ENCODE results near the gene SLC44A3.

SLC44A3 gene

DNA sequence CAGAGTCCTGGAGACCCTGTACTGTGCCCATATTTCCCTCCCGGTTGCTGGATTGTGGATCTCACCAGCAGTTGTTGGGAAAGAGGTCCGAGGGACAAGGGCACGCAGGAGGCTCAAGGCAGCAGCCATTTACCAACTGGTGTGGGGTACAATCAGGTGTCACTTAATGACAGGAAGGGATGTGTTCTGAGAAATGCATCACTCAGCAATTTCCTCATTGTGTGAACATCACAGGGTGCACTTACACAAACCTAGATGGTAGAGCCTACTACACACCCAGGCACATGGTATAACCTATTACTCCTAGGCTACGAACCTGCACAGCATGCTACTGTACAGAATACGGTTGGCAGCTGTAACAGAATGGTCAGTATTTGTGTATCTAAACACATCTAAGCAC, 20.7 kb downstream of the SLC44A3 start:
- no peak for DNase-seq (ENCODE audit: low read depth)

DNA sequence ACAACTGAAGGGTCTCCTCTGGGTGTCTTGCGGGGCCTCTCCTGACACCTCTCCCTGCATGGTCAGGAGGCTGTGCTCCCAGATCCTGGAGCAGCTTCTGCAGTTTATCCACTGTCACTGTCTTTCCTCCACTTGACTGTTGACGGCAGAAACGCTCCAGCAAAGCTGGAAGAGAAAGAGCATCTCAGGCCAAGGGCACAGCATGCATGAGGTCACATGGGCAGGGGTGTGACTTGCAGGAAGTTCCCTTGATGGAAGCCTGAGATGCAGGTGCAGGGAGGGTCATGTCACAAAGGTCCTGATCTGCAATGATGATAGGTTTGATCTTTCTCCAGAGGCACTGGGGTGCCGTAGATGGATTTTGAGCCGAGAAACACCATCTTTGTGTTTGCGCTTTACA, 23.3 kb downstream of the SLC44A3 start:
- no peak for DNase-seq (ENCODE audit: low read depth)

DNA sequence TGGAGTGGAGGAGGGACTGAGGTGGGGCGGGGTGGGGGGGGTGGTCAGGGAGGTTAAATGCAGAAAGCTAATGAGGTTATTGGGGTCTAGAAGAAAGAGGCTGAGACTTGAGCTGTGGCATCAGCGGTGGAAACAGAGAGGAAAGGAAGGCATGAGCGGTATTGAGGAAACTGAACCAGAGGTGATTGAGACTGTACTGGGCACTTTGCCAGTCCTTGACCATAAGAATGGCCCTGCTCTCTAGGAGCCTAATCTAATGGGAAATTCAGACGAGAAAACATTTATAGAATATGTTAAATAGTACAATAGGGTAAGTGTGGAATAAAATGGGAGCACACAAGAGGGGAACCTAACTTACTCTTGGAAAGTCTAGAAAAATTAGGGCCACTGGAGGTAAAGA, 23.7 kb downstream of the SLC44A3 start:
- DNase-seq (ENCODE audit: low read depth) = no peak

DNA sequence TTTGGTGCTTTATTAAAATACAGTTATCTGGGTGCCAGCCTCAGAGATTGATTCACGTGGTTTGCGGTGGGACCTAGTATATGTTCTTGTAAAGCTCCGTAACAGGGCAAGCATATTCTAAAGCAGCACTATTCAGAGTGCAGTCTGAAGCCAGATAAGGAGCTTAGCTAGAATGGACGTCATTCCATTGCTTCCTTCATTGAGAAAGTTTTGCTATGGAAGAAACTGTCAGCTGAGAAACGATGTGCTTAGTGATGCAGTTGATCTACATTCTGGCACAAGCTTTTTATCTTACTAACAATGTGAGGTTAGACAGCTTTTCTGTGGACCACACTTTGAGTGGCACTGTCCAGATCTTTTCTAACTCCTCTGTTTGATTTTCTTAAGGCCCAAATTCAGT, 26.2 kb downstream of the SLC44A3 start:
- no peak for DNase-seq (ENCODE audit: low read depth)

DNA sequence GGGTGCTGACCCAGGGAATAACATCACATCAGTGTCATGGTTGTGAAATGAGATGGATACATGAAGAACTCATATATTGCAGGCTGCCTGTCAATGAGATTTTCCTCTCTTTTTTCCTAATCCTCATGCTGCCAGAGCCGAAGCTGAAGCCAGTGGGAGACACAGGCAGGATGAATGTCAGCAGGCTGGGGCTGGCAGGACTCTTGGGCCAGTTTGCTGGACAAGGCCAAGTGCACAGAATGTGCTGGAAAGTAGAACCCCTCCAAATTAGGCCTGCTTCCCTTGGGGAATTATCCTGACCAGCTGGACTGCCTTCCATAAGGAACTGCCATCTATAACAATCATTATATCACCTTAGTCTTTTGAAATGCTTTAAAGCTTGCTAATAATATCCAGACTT, 31.4 kb downstream of the SLC44A3 start:
- no peak for DNase-seq (ENCODE audit: low read depth)

DNA sequence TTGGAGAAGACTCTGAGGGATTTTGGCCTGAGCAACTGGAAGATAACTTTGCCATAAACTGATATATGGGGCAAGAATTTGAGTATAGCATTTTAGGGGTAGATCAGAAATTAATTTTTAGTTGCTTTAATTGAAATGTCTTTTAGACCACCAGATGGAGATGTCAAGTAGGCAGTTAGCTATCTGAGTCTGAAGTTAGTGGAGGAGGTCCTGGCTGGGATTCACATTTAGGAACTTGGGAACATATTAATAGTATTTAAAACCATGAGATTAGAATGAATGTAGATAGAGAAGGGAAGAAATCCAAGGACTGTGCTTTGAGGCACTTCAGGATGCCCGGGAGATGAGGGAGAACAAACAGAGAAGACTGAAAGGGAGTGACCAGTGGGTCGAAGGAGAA, 32.6 kb downstream of the SLC44A3 start:
- DNase-seq (ENCODE audit: low read depth) = no peak

DNA sequence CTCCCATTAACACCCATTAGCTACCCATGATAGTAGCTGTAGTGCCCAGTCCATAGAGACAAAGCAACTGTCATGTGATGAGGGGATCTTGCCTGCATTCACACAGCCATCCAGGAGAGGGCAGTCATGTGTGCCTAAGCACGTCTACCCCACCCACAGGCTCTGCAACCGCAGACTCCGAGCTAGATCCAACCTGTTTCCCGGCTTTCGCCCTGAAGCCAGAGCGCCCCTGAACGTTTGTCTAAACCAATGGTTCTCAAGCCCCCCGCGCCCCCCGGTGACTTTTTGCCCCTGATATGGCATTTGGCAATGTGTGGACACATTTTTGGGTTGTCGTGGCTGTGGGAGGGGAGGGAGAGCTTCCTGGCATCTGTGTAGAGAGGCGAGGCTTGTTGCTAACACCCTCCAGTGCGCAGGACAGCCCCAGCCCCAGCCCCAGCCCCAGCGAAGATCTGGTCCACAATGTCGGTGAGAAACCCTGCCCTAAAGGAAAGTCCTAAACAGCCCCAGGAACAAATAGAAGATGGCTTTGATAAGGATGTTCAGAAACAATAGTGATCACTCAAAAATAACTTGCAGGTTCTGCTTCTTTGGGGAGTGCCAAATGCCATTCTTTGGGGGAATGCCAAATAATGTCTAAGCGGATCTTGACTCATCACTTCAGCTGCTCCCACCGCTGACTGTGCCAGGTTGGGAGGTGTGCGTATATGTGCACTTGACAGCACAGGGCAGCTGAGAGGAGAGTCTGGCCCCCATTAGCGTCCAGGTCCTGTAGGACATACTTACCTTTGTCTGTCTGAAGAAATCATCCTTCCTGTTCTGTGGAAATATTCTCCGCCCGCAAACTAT, 34.5 kb downstream of the SLC44A3 start:
- DNase-seq (ENCODE audit: low read depth) = peak; percentile 37

DNA sequence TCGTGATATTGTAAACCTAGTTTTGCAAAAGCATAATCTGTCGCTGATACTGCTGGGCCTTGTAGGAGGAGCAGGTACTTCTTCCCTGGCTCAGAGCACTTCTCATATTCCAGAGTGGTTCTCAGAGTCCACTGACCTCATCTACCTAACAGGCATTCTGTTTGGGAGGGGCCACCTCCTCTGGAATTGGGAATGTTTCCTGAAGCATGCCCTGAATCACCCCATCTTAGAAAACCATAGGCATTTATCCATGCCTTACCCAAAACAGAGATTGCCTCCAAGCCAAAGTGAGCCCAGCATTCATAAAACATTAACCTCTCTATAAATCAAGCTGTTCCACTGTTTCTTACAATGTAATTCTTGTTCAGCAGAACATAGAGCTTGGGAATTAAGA, 35.1 kb downstream of the SLC44A3 start:
- no peak for DNase-seq (ENCODE audit: low read depth)

DNA sequence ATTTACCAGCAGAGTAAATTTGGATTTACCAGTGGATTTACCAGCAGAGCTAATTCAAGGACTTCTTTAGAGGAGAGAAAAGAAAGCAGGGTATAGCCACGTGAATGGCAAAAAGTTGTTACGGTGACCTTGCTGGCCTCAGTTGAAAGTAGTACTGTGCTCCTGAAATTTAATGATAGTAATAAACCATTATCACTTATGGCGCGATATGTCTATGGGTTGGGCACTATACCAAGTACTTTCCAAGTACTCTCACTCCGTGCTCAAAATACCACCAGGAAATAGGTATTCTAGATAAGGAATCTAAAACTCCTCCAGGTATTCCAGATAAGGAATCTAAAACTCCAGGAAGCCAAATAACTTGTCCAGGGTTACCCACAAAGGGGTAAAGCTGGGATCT, 35.8 kb downstream of the SLC44A3 start:
- DNase-seq (ENCODE audit: low read depth) = no peak

DNA sequence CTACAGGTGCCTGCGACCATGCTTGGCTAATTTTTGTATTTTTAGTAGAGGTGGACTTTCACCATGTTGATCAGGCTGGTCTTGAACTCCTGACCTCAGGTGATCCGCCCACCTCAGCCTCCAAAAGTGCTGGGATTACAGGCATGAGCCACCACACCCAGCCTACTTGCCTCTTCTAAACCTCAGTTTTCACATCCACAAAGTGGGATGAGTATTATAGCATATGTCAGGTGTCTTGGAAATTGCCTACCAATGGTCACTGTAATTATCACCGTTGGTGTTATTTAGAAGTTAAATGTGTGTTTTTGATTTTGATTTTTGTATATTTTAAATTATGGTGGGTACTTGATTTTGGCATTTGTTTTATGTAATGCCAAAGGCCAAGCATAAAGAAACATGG, 36.7 kb downstream of the SLC44A3 start:
- no peak for DNase-seq (ENCODE audit: low read depth)

DNA sequence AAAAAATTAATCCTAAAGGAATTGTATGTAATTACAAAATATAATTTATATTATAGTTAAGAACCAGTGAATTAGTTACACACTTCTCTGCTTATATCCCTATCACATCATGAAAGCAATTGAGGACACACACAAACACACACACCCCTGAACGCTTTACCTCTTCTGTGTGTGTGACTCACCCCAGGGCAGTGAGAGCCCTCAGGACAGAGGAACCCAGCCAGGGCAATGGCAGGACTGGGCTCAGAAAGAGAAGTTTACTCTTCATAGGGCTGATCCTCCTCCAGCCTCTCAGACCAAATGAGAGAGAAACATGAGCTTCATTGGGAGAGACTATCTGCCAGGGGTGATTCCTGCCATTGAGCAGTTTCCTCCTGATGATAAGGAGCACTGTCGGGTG, 38.1 kb downstream of the SLC44A3 start:
- no peak for DNase-seq (ENCODE audit: low read depth)

DNA sequence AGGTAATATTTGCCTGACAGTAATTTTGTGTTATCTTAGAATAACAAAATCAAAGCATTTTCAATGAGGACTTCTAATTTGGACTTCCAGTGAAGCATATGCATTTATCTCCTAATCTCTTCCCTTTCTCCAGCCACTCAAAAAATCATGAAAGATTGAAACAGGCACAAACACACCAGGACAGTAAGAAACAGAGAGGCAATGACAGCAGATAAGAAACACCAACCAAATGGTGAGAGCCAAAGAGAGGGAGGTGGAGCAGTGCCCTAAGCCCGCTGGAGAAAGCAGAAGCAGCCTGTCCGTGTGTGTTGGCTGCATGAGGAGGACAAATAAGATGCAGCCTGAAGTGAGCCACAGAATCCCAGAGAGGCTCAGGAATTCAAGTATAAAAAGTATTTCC, 39.0 kb downstream of the SLC44A3 start:
- DNase-seq (ENCODE audit: low read depth) = no peak

DNA sequence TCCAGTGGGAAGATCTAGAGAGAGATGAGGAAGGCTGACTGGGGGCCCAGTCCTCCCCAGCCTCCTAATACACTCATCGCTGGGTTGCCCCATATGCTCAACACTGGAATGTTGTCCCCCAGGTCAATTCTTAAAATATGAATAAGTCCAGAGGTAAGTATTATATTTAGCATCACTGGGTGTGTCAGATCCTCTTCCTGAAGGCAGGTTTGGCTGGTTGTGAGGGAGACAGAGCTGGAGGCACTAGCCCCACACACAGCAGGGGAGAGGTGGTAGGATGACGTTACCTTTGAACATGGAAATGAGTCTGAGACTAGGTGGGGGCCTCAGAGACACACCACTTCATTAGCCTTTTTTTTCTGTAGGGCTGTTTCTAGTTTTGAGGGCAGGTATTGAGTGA, 42.6 kb downstream of the SLC44A3 start:
- no peak for DNase-seq (ENCODE audit: low read depth)

DNA sequence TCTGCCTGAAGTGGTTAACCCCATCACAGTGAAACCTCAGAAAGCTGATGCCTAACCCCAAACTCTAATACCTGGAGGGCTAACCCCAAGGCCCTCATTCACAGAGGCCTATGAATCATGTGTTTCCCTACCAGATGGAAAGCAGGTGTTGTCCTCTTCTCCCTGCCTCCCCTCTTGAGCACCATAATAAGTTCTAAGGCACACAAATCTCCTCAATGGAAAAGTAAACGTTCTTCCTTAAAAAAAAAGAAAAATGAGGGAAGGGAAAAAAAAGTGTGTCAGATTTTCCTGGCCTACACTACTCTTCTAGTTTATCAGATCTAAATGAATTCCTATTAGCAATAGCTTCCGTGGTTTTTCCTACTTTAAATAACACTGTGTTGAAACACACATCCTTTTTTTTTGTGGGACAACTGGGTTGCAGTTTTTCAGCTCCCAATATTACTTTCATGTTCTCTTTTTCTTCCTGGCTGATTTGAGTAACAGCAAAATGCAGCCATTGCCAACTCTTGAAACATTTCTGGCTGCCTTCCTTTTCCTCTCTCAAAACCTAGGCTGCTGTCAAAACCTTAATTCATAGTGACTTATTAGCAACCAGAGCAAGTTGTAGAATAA, 43.2 kb downstream of the SLC44A3 start:
- no peak for DNase-seq (ENCODE audit: low read depth)

DNA sequence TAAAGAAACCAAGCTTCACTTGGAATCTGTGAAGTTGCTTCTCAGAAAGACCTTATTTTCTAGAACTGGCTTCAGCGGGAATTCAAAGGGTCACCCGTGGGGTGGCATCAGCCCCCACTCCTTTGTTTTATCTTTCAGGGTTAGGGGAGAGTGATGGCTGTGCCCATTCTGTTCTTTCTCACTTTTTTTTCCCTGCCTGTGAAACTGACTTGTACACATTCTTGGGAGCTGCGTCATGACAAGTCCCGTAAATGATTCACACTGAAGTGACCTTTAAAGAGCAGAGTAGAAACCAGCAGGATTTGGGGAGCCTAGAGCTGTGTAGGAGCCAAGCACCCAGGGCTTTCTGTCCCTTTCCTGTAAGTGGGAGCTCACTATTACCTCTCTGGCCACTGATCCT, 43.8 kb downstream of the SLC44A3 start:
- DNase-seq (ENCODE audit: low read depth) = no peak

DNA sequence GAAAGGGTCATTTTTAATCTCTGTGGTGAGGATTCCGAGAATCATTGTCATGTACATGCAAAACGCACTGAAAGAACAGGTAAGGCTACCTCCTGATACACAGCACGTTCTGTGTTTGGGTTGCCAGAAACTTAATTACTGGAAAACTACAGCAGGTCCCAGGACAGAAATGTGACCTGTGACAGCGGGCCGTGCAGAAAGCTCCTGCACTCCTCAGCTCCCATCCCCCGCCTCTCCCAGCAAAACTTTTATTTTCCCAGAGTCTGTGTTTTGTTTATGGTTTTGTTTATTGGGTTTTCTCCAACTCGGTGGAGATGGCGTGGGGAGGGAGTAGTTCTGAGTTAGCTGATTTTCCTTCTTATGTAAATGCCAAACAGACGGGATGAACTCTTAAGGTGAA, 44.7 kb downstream of the SLC44A3 start:
- no peak for DNase-seq (ENCODE audit: low read depth)

DNA sequence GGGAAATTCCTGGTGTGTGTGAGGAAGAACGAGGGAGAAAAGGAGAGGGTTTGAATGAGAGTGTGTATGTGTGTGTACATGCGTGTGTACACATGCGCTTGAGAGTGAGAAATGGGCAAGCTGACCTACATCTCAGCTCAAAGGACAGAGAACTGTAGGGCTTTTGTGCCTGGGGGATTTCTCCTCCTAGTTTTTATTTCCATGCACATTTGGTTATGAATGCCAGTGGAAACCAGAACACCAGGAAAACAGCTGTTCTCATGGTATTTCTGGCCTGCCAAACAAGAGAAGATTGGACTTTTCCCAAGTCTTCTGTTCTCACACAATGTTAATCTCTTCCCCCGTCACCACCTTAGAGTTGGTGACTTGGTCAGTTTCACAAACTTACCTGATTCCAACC, 45.2 kb downstream of the SLC44A3 start:
- no peak for DNase-seq (ENCODE audit: low read depth)

DNA sequence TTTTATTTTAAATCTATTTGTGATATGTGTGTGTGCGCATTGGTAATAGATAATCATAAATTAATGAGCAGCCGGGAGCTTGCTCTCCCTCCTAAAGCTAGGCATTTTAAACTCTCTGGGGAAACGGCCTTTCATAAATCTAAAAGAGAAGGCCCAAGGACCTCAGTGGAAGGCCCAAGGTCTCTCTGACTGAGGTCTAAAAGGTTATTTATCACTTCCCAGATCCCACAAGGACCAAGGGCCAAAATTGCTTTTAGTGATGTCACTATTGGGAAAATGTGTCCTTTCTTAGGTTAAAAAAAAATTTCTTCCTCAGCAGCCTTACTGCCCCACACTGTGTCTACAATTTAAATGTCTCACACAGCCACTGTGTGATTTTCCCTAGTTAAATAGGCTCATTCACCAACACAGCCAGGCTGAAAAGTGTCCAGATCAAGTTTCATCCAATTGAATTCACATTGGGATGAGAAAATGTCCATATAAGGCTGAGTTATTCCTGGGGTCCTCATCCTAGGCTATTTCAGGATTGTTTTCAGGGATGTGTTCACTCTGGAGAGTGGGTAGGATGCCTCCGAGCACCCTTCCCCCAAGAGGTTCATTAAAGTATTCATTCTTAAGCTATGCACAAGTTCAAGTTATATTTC, 46.1 kb downstream of the SLC44A3 start:
- DNase-seq (ENCODE audit: low read depth) = no peak

DNA sequence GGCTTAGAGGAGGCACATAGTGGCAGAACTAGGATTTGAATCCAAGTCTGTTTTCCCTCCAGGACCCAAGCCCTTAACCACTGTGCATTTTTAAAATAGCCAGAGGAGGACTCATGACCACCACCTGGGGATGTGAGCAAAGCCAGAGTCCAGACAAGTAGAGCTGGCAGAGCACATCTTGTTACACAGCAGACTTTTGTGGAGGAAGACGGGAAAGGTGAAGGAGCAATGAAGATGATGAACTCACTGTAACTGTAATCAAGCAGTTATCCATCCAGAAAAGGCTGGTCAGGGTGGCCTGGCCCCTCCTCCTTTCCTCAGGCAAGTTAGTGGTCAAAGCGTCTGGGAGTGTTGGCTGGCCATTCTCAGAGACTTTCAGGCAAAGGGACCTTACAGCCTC, 50.9 kb downstream of the SLC44A3 start:
- DNase-seq (ENCODE audit: low read depth) = no peak

DNA sequence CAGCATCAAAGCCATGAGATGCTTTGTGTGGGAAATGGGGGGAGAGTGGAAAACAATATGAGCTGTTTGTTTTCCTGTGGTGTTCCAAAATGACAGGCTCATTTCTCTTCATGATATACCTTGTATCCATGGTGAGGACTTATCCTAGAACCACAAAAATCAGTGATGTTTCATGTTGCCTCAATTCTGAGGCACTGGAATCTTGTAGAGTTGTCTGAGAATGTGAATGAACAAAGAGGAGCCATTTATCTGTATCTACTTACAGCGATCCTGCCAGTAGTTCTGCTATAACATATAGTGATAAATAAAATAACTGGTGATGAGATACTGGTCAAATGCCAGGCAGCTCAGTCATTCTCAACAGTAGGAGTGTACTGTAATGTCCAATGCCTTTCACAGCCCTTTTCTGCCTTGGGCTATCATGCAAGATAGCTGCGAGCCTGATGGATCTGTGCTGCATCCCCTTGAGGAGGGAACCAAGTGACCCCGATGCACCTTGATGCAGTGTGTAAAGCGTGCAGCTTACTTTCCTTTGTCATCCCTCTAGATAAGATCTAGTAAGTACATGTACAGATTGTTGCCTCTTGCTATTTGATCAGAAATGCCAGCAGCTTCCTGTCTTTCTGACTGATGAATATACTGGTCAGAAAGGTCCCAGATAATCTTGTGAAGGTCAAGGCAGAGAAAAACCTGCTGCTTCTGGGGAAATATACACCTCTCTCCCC, 52.8 kb downstream of the SLC44A3 start:
- no peak for DNase-seq (ENCODE audit: low read depth)

DNA sequence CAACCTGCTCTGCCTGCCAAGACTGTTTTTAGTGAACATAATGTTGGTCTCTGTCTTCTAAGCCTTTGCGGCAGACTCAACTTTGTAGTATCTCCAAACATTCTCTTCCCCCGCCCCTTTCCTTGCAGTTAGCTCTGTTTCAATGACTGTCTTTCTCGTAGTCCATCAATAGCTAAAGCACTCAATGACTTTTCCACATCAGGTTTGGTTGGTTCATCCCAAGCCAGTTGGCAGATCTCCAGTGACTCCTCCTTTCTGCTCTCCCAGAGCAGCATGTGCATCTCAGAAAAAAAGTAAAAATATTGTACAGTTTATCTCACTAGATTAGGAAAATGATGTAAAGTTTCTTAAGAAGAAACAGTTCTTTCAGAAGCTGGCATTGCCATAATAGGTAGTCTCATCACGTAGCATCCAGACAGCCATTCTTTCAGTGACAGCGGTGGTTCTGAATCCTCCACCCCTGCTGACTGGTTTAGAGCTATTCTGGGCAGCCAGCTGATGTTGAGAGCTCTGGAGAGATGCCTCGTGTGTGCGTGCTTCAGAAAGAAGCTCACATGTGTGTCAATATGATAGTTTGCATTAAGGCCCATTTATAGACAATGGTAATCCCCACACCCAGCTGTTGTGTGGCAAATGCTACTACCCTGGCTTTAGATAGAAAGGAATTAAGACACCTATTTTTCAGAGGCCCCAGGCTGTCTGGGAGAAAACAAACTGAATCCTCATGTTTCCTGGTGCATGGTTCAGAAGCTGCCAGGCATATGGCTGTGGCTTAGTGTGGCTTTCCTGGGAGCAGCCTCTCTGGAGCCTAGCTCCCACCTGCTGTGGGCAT, 53.6 kb downstream of the SLC44A3 start:
- DNase-seq (ENCODE audit: low read depth) = no peak

DNA sequence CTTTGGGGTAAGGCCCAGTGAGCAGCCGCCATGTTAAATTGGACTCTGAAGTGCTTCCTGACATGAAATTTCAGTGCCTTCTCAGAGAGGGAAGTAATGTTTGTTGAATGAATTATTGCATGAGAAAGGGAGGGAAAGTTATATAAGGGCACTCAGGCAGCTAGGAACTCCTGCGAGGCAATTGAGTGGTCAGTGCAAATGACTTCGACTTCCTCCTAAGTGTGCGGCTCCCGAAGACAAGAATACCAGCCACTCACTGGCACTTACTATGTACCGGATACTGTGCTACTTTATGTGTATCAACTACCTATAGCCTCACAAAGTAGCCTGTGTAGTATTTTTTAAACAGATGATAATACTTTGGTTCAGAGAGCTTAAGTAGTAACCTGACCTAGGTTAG, 54.3 kb downstream of the SLC44A3 start:
- DNase-seq (ENCODE audit: low read depth) = no peak
